Gastroesophageal sphincter (tissue), 4 donors: ENCODE results near the gene OR51F1. TPM values are rescaled to one million over a fixed set of nuclear protein-coding genes. Genes with fewer than 3 reads are reported as not detected.
"Not testable (repeated sequence)": the region's sequence is repeated elsewhere in the genome, so short reads cannot be mapped to it uniquely, and the experiment has no call there.

ENCODE experiments used
- ATAC-seq: fragments of 150-250 bp; one replicate; pipeline ENCODE4 v1.9.1; 2016; ENCODE audit warnings: mild to moderate bottlenecking, moderate library complexity
- H3K27ac ChIP-seq, 4 donors: fragments of 200-600 bp; sonication (generic) in 3 of 4; 1 replicate in 3 of 4; 2 replicates in 1 of 4; pipeline ENCODE4 v1.5.1; 2016 to 2019
- H3K27me3 ChIP-seq: fragments of 200-600 bp; sonication (generic); one replicate; pipeline ENCODE4 v1.5.1; 2019
- H3K36me3 ChIP-seq, 2 donors: fragments of 200-600 bp; sonication (generic); one replicate each; pipeline ENCODE4 v1.5.1; 2019; ENCODE audit warnings: control low read depth in 1 of 2
- H3K4me1 ChIP-seq, 3 donors: fragments of 200-600 bp; sonication (generic); 1 replicate in 2 of 3; 2 replicates in 1 of 3; pipeline ENCODE4 v1.5.1; 2016 to 2019; ENCODE audit warnings: control low read depth in 2 of 3
- H3K4me3 ChIP-seq, 2 donors: fragments of 200-600 bp; sonication (generic); one replicate each; pipeline ENCODE4 v1.5.1; 2019; ENCODE audit warnings: mild to moderate bottlenecking in 1 of 2, moderate library complexity in 1 of 2
- H3K9me3 ChIP-seq, 3 donors: fragments of 200-600 bp; sonication (generic); one replicate each; pipeline ENCODE4 v1.5.1; 2017 to 2019; ENCODE audit warnings: control low read depth in 2 of 3
- EP300 ChIP-seq: sonication (generic); formaldehyde crosslinking; IDR thresholded peaks from one replicate; pipeline ENCODE4 v1.6.1; 2017; ENCODE audit warnings: antibody characterized with exemption, mild to moderate bottlenecking
- POLR2A ChIP-seq, 2 donors: fragments of 450-650 bp; IDR thresholded peaks; one replicate each; pipeline ENCODE4 v1.6.1; 2017; ENCODE audit warnings: antibody characterized with exemption in 2 of 2, mild to moderate bottlenecking in 2 of 2, moderate library complexity in 1 of 2
- POLR2AphosphoS5 ChIP-seq: sonication (generic); formaldehyde crosslinking; IDR thresholded peaks from one replicate; pipeline ENCODE4 v1.6.1; 2017; ENCODE audit warnings: antibody characterized with exemption
- WGBS, 2 donors: methylation state at CpG; one replicate each; pipeline ENCODE4 v1.1.5; 2018; ENCODE audit warnings: low coverage in 1 of 2; 5-methylcytosine and 5-hydroxymethylcytosine counted together
- total RNA-seq, 4 donors: library from RNA; depleted of rRNA; stranded (reverse); fragments of >200 nt; gene quantifications; one replicate each; pipeline ENCODE4 v1.1.0, GENCODE V29; 2016
- TF ChIP-seq, protein P1 (sequence below), 4 experiments: fragments of 200-600 bp in 2 of 4; fragments of 450-650 bp in 2 of 4; sonication (generic) in 1 of 4; IDR thresholded peaks; one replicate each; pipeline ENCODE4 v1.5.1; 2017 to 2019; ENCODE audit warnings: antibody characterized with exemption in 4 of 4, mild to moderate bottlenecking in 2 of 4, moderate library complexity in 2 of 4

The OR51F1 gene, protein sequence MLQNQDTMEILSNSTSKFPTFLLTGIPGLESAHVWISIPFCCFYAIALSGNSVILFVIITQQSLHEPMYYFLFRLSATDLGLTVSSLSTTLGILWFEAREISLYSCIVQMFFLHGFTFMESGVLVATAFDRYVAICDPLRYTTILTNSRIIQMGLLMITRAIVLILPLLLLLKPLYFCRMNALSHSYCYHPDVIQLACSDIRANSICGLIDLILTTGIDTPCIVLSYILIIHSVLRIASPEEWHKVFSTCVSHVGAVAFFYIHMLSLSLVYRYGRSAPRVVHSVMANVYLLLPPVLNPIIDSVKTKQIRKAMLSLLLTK
- total RNA-seq: not detected

DNA sequence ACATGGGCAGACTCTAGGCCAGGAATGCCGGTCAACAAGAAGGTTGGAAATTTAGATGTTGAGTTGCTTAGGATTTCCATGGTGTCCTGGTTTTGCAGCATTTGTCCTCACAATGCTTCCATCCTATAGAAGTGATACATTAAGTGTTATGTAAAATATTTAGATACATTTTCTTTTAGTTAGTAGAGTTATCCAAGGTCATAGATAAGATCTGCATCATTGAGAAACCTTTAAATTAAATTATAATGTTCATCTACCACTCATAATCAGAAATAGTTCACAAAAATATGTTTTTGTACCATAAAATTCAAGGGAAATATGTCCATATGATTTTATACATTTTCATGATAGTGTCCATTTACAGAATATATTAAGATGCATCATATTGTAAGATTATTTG is at the start of gene OR51F1:
TSS of gene OR51F1 (minus strand) at position 101 of the 400 bp plus-strand sequence. CDS start at position 101, 0 bp downstream.
- no peaks in the 10 kb centered on the region for H3K9me3 ChIP-seq
- no peak within 1 kb of the TSS for H3K27ac ChIP-seq
- H3K4me1 ChIP-seq: no peaks in the 10 kb centered on the region
- TF ChIP-seq, protein P1, sequence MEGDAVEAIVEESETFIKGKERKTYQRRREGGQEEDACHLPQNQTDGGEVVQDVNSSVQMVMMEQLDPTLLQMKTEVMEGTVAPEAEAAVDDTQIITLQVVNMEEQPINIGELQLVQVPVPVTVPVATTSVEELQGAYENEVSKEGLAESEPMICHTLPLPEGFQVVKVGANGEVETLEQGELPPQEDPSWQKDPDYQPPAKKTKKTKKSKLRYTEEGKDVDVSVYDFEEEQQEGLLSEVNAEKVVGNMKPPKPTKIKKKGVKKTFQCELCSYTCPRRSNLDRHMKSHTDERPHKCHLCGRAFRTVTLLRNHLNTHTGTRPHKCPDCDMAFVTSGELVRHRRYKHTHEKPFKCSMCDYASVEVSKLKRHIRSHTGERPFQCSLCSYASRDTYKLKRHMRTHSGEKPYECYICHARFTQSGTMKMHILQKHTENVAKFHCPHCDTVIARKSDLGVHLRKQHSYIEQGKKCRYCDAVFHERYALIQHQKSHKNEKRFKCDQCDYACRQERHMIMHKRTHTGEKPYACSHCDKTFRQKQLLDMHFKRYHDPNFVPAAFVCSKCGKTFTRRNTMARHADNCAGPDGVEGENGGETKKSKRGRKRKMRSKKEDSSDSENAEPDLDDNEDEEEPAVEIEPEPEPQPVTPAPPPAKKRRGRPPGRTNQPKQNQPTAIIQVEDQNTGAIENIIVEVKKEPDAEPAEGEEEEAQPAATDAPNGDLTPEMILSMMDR (IDR thresholded peaks at IDR 0.05): no peak
- no peak for TF ChIP-seq POLR2A (IDR thresholded peaks at IDR 0.05)
- no peak for TF ChIP-seq POLR2AphosphoS5
- no peak for TF ChIP-seq EP300
- H3K27me3 ChIP-seq: no peaks in the 10 kb centered on the region
- no peak within 1 kb of the TSS for H3K4me3 ChIP-seq
- 63 to 100% methylated on average over 1 of the region's 1 CpG for WGBS, 2 donors
- no peak for ATAC-seq
- H3K36me3 ChIP-seq: no peaks in the 10 kb centered on the region

DNA sequence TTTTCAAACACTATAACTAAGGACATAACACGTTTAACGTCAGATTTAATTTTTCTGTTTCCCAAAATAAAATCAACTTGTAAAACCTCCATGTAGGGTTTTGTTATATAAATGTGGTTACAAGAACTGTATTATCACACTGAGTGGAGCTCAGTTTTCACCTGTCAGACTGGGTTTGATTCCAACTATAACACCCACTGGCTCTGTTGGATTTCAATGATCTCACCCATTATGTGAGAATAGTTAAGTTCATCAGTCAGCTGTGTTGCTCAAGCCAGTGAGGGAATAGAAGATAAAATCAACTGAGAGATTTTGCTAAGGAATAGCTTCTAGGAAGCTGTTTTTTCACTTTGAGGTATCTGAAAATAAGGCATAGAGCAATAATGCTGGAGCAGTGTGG is 39.5 kb upstream of the OR51F1 start:
- Histone ChIP-seq H3K4me1 (no peaks in the 10 kb centered on the region), H3K36me3 (no peaks in the 10 kb centered on the region), H3K27me3 (no peaks in the 10 kb centered on the region), H3K27ac (no peak overlapping the region), H3K4me3 (no peak overlapping the region), H3K9me3 (no peaks in the 10 kb centered on the region)
- no peak for ATAC-seq
- no peak for TF ChIP-seq POLR2A (IDR thresholded peaks at IDR 0.05)
- TF ChIP-seq, protein P1 (IDR thresholded peaks at IDR 0.05): no peak
- TF ChIP-seq EP300: no peak
- WGBS, 2 donors: 71 to 83% methylated on average over 2 of the region's 2 CpGs

DNA sequence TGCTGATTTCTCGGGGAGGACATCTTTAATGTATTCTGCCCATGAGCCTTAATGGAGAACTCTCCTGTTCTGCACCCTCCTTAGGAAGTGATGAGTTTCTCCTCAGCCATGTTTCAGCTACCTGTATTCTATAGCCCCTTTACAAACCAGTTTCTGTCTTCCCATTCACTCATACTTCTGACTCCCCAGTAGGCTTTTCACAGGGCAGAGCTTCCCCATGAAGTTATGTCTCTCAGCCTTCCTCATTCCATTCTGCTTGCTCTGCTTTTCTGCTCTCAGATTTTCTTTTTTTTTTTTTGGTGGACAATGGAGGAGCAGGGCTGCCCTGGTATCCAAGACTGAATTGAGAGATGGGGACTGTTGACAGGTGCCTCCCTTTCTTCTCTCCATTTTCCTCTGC is 38.7 kb upstream of the OR51F1 start:
- TF ChIP-seq POLR2AphosphoS5 (no peak), POLR2A (IDR thresholded peaks at IDR 0.05) (no peak), EP300 (no peak)
- TF ChIP-seq, protein P1 (IDR thresholded peaks at IDR 0.05): no peak
- Histone ChIP-seq H3K9me3 (no peaks in the 10 kb centered on the region), H3K27ac (no peak overlapping the region), H3K27me3 (no peaks in the 10 kb centered on the region), H3K36me3 (no peaks in the 10 kb centered on the region), H3K4me3 (no peak overlapping the region), H3K4me1 (no peaks in the 10 kb centered on the region)
- 78 to 80% methylated on average over 1 of the region's 1 CpG for whole genome bisulfite sequencing, 2 donors
- ATAC-seq: no peak

DNA sequence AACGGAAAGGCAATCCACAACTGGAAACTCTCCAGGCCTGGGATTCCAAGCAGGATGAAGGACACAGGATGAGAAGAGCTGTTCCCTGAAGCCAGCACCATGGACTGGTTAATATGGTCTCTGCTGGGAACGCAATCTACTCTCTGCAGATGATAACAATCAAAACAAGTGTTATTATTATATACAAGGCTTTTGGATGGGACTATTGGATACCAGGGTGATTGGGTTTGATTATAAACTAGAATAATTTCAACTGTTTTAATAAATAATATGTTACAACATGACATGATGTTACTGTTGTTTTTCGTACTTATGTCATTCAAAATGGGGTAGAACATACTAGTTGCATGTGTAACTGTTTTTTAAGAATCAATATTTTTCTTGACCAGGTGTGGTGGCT is 34.5 kb upstream of the OR51F1 start, which contains the start of gene OR52R1:
TSS of gene OR52R1 (minus strand) at position 101 of the 400 bp plus-strand sequence. CDS start at position 101, 0 bp downstream.
- H3K27me3 ChIP-seq: no peaks in the 10 kb centered on the region
- no peaks in the 10 kb centered on the region for H3K36me3 ChIP-seq
- H3K4me1 ChIP-seq: no peaks in the 10 kb centered on the region
- no peak within 1 kb of the TSS for H3K27ac ChIP-seq
- TF ChIP-seq POLR2AphosphoS5: no peak
- TF ChIP-seq, protein P1 (IDR thresholded peaks at IDR 0.05): no peak
- no peak for TF ChIP-seq EP300
- WGBS, 2 donors: 94 to 97% methylated on average over 2 to 3 of the region's 3 CpGs
- no peak for ATAC-seq
- H3K9me3 ChIP-seq: no peaks in the 10 kb centered on the region
- H3K4me3 ChIP-seq: no peak within 1 kb of the TSS

DNA sequence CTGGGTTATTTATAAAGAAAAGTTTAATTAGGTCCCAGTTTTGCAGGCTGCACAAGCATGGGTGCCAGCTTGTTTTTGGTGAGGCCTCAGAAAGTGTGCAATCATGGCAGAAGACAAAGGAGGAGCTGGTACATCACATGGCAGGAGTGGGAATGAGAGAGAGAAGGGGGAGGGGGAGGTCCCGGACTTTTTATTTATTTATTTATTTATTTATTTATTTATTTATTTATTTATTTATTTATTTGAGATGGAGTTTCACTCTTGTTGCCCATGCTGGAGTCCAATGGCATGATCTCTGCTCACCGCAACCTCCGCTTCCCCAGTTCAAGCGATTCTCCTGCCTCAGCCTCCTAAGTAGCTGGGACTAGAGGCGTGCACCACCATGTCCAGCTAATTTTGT is 31.6 kb upstream of the OR51F1 start:
- not testable (repeated sequence) for ATAC-seq, H3K27me3 ChIP-seq, H3K27ac ChIP-seq, H3K36me3 ChIP-seq, H3K4me1 ChIP-seq, H3K9me3 ChIP-seq, H3K4me3 ChIP-seq
- 86 to 96% methylated on average over 1 to 5 of the region's 5 CpGs for WGBS, 2 donors
